ENCODE measurements around the gene EDEM3. TPM values are rescaled to one million over a fixed set of nuclear protein-coding genes. Genes with fewer than 3 reads are reported as not detected.

The EDEM3 gene
- total RNA-seq, 1 experiment from 2014 or later, result 58.3 TPM

GRCh38 chr1:184658055-184658454 lies 96.6 kb downstream of the EDEM3 start:
- H3K27me3 Mint-ChIP-seq (ENCODE audit: insufficient read depth, unreplicated experiment), result no peaks in the 10 kb centered on the region
- CTCF ChIA-PET, result interaction anchor here (0.7 to 1.9 kb wide), 2 partner anchors 13 to 410 kb away, joined by 3 to 9 read pairs; no protein-coding TSS in a partner anchor
- intact Hi-C loops (cut with micrococcal nuclease), result no loop called here
- TF ChIP-seq CTCF (IDR thresholded peaks at IDR 0.05; ENCODE audit: unreplicated experiment), result no peak
- BruUV-seq (replicated peaks), result no TSS peak
- no peak overlapping the region for H3K4me3 Mint-ChIP-seq (ENCODE audit: unreplicated experiment)
- H3K36me3 Mint-ChIP-seq (ENCODE audit: insufficient read depth, unreplicated experiment), result no peaks in the 10 kb centered on the region
- DNase-seq (ENCODE audit: unreplicated experiment), result no peak
- H3K9me3 Mint-ChIP-seq (ENCODE audit: unreplicated experiment), result no peaks in the 10 kb centered on the region
- H3K4me1 Mint-ChIP-seq (ENCODE audit: insufficient read depth, unreplicated experiment), result peaks cover 23% of the 10 kb centered on the region
- POLR2A ChIA-PET, result interaction anchor here (0.6 to 3.7 kb wide), 2 partner anchors 25 to 490 kb away, joined by 3 to 14 read pairs; no protein-coding TSS in a partner anchor
- H3K27ac Mint-ChIP-seq (ENCODE audit: low read depth, unreplicated experiment), result no peak overlapping the region

GRCh38 chr1:184656221-184656620 lies 98.4 kb downstream of the EDEM3 start:
- no peak for DNase-seq (ENCODE audit: unreplicated experiment)
- H3K9me3 Mint-ChIP-seq (ENCODE audit: unreplicated experiment), result peaks cover 7% of the 10 kb centered on the region
- no peaks in the 10 kb centered on the region for H3K36me3 Mint-ChIP-seq (ENCODE audit: insufficient read depth, unreplicated experiment)
- BruUV-seq (replicated peaks), result no TSS peak
- H3K27ac Mint-ChIP-seq (ENCODE audit: low read depth, unreplicated experiment), result no peak overlapping the region
- CTCF ChIA-PET, result interaction anchor here (0.6 to 6.0 kb wide), 5 partner anchors 8 to 166 kb away, joined by 3 to 49 read pairs (median 7); no protein-coding TSS in a partner anchor
- no peaks in the 10 kb centered on the region for H3K27me3 Mint-ChIP-seq (ENCODE audit: insufficient read depth, unreplicated experiment)
- H3K4me1 Mint-ChIP-seq (ENCODE audit: insufficient read depth, unreplicated experiment), result peaks cover 10% of the 10 kb centered on the region
- POLR2A ChIA-PET, result interaction anchor here (0.6 to 1.0 kb wide), 3 partner anchors 14 to 567 kb away, joined by 3 to 4 read pairs (median 3); no protein-coding TSS in a partner anchor
- intact Hi-C loops (cut with micrococcal nuclease), result no loop called here
- TF ChIP-seq CTCF (IDR thresholded peaks at IDR 0.05; ENCODE audit: unreplicated experiment), result no peak
- H3K4me3 Mint-ChIP-seq (ENCODE audit: unreplicated experiment), result no peak overlapping the region

GRCh38 chr1:184655185-184655584 lies 99.5 kb downstream of the EDEM3 start:
- H3K4me3 Mint-ChIP-seq (ENCODE audit: unreplicated experiment), result no peak overlapping the region
- H3K9me3 Mint-ChIP-seq (ENCODE audit: unreplicated experiment), result peaks cover 8% of the 10 kb centered on the region
- TF ChIP-seq CTCF (IDR thresholded peaks at IDR 0.05; ENCODE audit: unreplicated experiment), result no peak
- no peaks in the 10 kb centered on the region for H3K36me3 Mint-ChIP-seq (ENCODE audit: insufficient read depth, unreplicated experiment)
- H3K27me3 Mint-ChIP-seq (ENCODE audit: insufficient read depth, unreplicated experiment), result no peaks in the 10 kb centered on the region
- CTCF ChIA-PET, result interaction anchor here (1.4 to 6.0 kb wide), 2 partner anchors 9 to 15 kb away, joined by 9 to 49 read pairs; no protein-coding TSS in a partner anchor
- peaks cover 3% of the 10 kb centered on the region for H3K4me1 Mint-ChIP-seq (ENCODE audit: insufficient read depth, unreplicated experiment)
- H3K27ac Mint-ChIP-seq (ENCODE audit: low read depth, unreplicated experiment), result no peak overlapping the region
- no peak for DNase-seq (ENCODE audit: unreplicated experiment)
- intact Hi-C loops (cut with micrococcal nuclease), result no loop called here
- POLR2A ChIA-PET, result interaction anchor here (0.7 kb wide), 2 partner anchors 12 to 321 kb away, joined by 3 read pairs; no protein-coding TSS in a partner anchor
- no TSS peak for BruUV-seq (replicated peaks)

GRCh38 chr1:184650177-184650866 lies 104.3 kb downstream of the EDEM3 start:
- no peak for DNase-seq (ENCODE audit: unreplicated experiment)
- Mint-ChIP-seq H3K27me3 (ENCODE audit: insufficient read depth, unreplicated experiment) (no peaks in the 10 kb centered on the region), H3K27ac (ENCODE audit: low read depth, unreplicated experiment) (no peak overlapping the region), H3K4me3 (ENCODE audit: unreplicated experiment) (no peak overlapping the region), H3K9me3 (ENCODE audit: unreplicated experiment) (peaks cover 8% of the 10 kb centered on the region), H3K4me1 (ENCODE audit: insufficient read depth, unreplicated experiment) (peaks cover 6% of the 10 kb centered on the region), H3K36me3 (ENCODE audit: insufficient read depth, unreplicated experiment) (no peaks in the 10 kb centered on the region)
- BruUV-seq (replicated peaks), result no TSS peak
- CTCF ChIA-PET, result interaction anchor here (1.4 to 6.0 kb wide), 4 partner anchors 12 to 42 kb away, joined by 3 to 49 read pairs (median 4); no protein-coding TSS in a partner anchor
- intact Hi-C loops (cut with micrococcal nuclease), result no loop called here
- POLR2A ChIA-PET, result interaction anchor here (0.8 to 1.0 kb wide), 2 partner anchors 31 to 72 kb away, joined by 3 to 4 read pairs; no protein-coding TSS in a partner anchor
- no peak for TF ChIP-seq CTCF (IDR thresholded peaks at IDR 0.05; ENCODE audit: unreplicated experiment)

All from MCF 10A (cell line).